Measurements from ENCODE around the gene INPP5F. TPM values are rescaled to one million over a fixed set of nuclear protein-coding genes. Genes with fewer than 3 reads are reported as not detected.

The INPP5F gene
- total and polyA plus RNA-seq, 10 of the 15 experiments (the other 5 are each of a cell fraction or from before 2014, with no cell fraction given), result 6.0 to 49.3 (median 34.3) TPM

GRCh38 chr10:119724593-119725516 is 995 bp upstream of the INPP5F start (continued):
- no peak for TF ChIP-seq FOS (IDR thresholded peaks at IDR 0.05; ENCODE audit: borderline replicate concordance, extremely low read depth, insufficient read length)
- 0 out of 2 replicates have a peak, but pooled peaks have one; percentile 20 for TF ChIP-seq NR2C1 (IDR thresholded peaks at IDR 0.05)
- no peak for TF ChIP-seq EZH2 (IDR thresholded peaks at IDR 0.05; ENCODE audit: borderline replicate concordance, control insufficient read depth, low read depth, low read length)
- 0 out of 2 replicates have a peak, but pooled peaks have one; percentile 5 for TF ChIP-seq DPF2 (IDR thresholded peaks at IDR 0.05)
- no peak for TF ChIP-seq REST (IDR thresholded peaks at IDR 0.05; ENCODE audit: low read depth, low read length)
- no peak for TF ChIP-seq RFX5 (IDR thresholded peaks at IDR 0.05; ENCODE audit: low read depth, low read length)
- TF ChIP-seq ZNF24 (IDR thresholded peaks at IDR 0.05), result no peak
- TF ChIP-seq ASH2L (IDR thresholded peaks at IDR 0.05; ENCODE audit: borderline replicate concordance, low read depth), result no peak
- TF ChIP-seq JUNB (IDR thresholded peaks at IDR 0.05), result no peak
- TF ChIP-seq ZNF207 (IDR thresholded peaks at IDR 0.05; ENCODE audit: borderline replicate concordance), result 0 out of 2 replicates have a peak, but pooled peaks have one; percentile 75
- 0 out of 2 replicates have a peak, but pooled peaks have one; percentile 40 for TF ChIP-seq MXI1 (IDR thresholded peaks at IDR 0.05; ENCODE audit: low read depth, low read length)
- TF ChIP-seq NFIC (IDR thresholded peaks at IDR 0.05; ENCODE audit: low read depth, low read length), result peak; percentile 74
- TF ChIP-seq, protein P1, sequence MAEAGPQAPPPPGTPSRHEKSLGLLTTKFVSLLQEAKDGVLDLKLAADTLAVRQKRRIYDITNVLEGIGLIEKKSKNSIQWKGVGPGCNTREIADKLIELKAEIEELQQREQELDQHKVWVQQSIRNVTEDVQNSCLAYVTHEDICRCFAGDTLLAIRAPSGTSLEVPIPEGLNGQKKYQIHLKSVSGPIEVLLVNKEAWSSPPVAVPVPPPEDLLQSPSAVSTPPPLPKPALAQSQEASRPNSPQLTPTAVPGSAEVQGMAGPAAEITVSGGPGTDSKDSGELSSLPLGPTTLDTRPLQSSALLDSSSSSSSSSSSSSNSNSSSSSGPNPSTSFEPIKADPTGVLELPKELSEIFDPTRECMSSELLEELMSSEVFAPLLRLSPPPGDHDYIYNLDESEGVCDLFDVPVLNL (IDR thresholded peaks at IDR 0.05; ENCODE audit: low read depth, low read length), result no peak
- TF ChIP-seq, protein P2, sequence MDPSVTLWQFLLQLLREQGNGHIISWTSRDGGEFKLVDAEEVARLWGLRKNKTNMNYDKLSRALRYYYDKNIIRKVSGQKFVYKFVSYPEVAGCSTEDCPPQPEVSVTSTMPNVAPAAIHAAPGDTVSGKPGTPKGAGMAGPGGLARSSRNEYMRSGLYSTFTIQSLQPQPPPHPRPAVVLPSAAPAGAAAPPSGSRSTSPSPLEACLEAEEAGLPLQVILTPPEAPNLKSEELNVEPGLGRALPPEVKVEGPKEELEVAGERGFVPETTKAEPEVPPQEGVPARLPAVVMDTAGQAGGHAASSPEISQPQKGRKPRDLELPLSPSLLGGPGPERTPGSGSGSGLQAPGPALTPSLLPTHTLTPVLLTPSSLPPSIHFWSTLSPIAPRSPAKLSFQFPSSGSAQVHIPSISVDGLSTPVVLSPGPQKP (IDR thresholded peaks at IDR 0.05; ENCODE audit: low read depth, low read length), result no peak
- TF ChIP-seq MEF2B (IDR thresholded peaks at IDR 0.05; ENCODE audit: partially characterized antibody, poor library complexity, severe bottlenecking), result no peak
- TF ChIP-seq BRCA1 (IDR thresholded peaks at IDR 0.05; ENCODE audit: low read depth, low read length), result no peak
- TF ChIP-seq SPI1 (IDR thresholded peaks at IDR 0.05; ENCODE audit: borderline replicate concordance, insufficient read depth, low read depth, low read length), result peak; percentile 3; the same call in 1 of the 2 replicates
- TF ChIP-seq STAT3 (IDR thresholded peaks at IDR 0.05; ENCODE audit: low read depth, low read length), result no peak
- no peak for TF ChIP-seq ESRRA (IDR thresholded peaks at IDR 0.05; ENCODE audit: low read length)
- no peak for TF ChIP-seq ZNF622 (IDR thresholded peaks at IDR 0.05)
- TF ChIP-seq POLR2A (IDR thresholded peaks at IDR 0.05; ENCODE audit: low read depth, low read length), result no peak
- TF ChIP-seq RELB (IDR thresholded peaks at IDR 0.05; ENCODE audit: low read depth), result 0 out of 2 replicates have a peak, but pooled peaks have one; percentile 25
- no peak for TF ChIP-seq RBBP5 (conservative IDR thresholded peaks at IDR 0.05)
